Mesenchymal stem cell (in vitro differentiated cells and primary cell): Measurements from ENCODE around the gene COQ7.

Experiments
- DNase-seq: peaks from one replicate; pipeline ENCODE4 v3.0.0-alpha.2; 2013
- H2AFZ ChIP-seq: one replicate; pipeline ENCODE4 v1.6.1; 2013; ENCODE audit warnings: low read depth, mild to moderate bottlenecking, control low read depth, inconsistent platforms, low read length, moderate library complexity
- H2AK5ac ChIP-seq: 2 replicates; pipeline ENCODE4 v1.6.1; 2013; ENCODE audit warnings: low read length, moderate library complexity, mild to moderate bottlenecking, inconsistent platforms; ENCODE audit not compliant: severe bottlenecking
- H2BK120ac ChIP-seq: one replicate; pipeline ENCODE4 v1.6.1; 2013; ENCODE audit warnings: low read depth, mild to moderate bottlenecking, inconsistent platforms, low read length, moderate library complexity
- H2BK12ac ChIP-seq, 2 experiments: one replicate each; pipeline ENCODE4 v1.6.1; 2013; ENCODE audit warnings: inconsistent platforms in 2 of 2, low read length in 2 of 2, mild to moderate bottlenecking in 2 of 2, moderate library complexity in 2 of 2, control low read depth in 1 of 2
- H2BK15ac ChIP-seq: one replicate; pipeline ENCODE4 v1.6.1; 2013; ENCODE audit warnings: mild to moderate bottlenecking, low read depth, inconsistent platforms; ENCODE audit not compliant: poor library complexity, severe bottlenecking
- H2BK5ac ChIP-seq: 2 replicates; pipeline ENCODE4 v1.6.1; 2013; ENCODE audit warnings: low read depth, mild to moderate bottlenecking, low read length, control low read depth, inconsistent platforms; ENCODE audit not compliant: poor library complexity, severe bottlenecking
- H3K14ac ChIP-seq, 2 experiments: one replicate each; pipeline ENCODE4 v1.6.1; 2013; ENCODE audit warnings: inconsistent platforms in 2 of 2, low read length in 2 of 2, control low read depth in 1 of 2, mild to moderate bottlenecking in 1 of 2, moderate library complexity in 1 of 2
- H3K18ac ChIP-seq, 2 experiments: one replicate each; pipeline ENCODE4 v1.6.1; 2013; ENCODE audit warnings: inconsistent platforms in 2 of 2, low read length in 2 of 2, control low read depth in 1 of 2, low read depth in 1 of 2, mild to moderate bottlenecking in 1 of 2
- H3K23ac ChIP-seq, 2 experiments: one replicate each; pipeline ENCODE4 v1.6.1; 2013; ENCODE audit warnings: inconsistent platforms in 2 of 2, low read length in 2 of 2, mild to moderate bottlenecking in 2 of 2, moderate library complexity in 2 of 2, control low read depth in 1 of 2
- H3K27ac ChIP-seq: 2 replicates; pipeline ENCODE4 v1.5.1; 2013; ENCODE audit warnings: mild to moderate bottlenecking, moderate library complexity, low read length, control low read depth, inconsistent platforms; ENCODE audit not compliant: poor library complexity, severe bottlenecking
- H3K27me3 ChIP-seq, 2 experiments: 2 replicates each; pipeline versions ENCODE4 v1.6.1 to v1.7.0; 2013; ENCODE audit warnings: low read length in 2 of 2, mild to moderate bottlenecking in 2 of 2, moderate library complexity in 2 of 2, control low read depth in 1 of 2, inconsistent platforms in 1 of 2; ENCODE audit not compliant: control insufficient read depth in 1 of 2, insufficient read depth in 1 of 2
- H3K36me3 ChIP-seq, 2 experiments: 2 replicates each; pipeline versions ENCODE4 v1.6.1 to v1.7.0; 2013; ENCODE audit warnings: low read length in 2 of 2, control low read depth in 1 of 2, inconsistent platforms in 1 of 2, low read depth in 1 of 2, mild to moderate bottlenecking in 1 of 2; ENCODE audit not compliant: insufficient read depth in 2 of 2, control insufficient read depth in 1 of 2
- H3K4ac ChIP-seq, 2 experiments: one replicate each; pipeline ENCODE4 v1.6.1; 2013; ENCODE audit warnings: inconsistent platforms in 2 of 2, low read length in 2 of 2, mild to moderate bottlenecking in 2 of 2, moderate library complexity in 2 of 2, control low read depth in 1 of 2, low read depth in 1 of 2
- H3K4me1 ChIP-seq: 2 replicates; pipeline ENCODE4 v1.6.1; 2013; ENCODE audit warnings: low read depth, low read length, control low read depth; ENCODE audit not compliant: control insufficient read depth, insufficient read depth
- H3K4me2 ChIP-seq: 2 replicates; pipeline ENCODE4 v1.6.1; 2013; ENCODE audit warnings: low read length, mild to moderate bottlenecking, inconsistent platforms; ENCODE audit not compliant: poor library complexity, severe bottlenecking
- H3K4me3 ChIP-seq, 2 experiments: 2 replicates each; pipeline versions ENCODE4 v1.5.1 to v1.7.0; 2013; ENCODE audit warnings: low read length in 2 of 2, mild to moderate bottlenecking in 2 of 2, control low read depth in 1 of 2, low read depth in 1 of 2; ENCODE audit not compliant: insufficient read depth in 1 of 2
- H3K79me1 ChIP-seq: replicated peaks from 2 replicates; pipeline ENCODE4 v1.6.1; 2013; ENCODE audit warnings: mild to moderate bottlenecking, control low read depth, low read length, inconsistent platforms; ENCODE audit not compliant: poor library complexity, severe bottlenecking
- H3K9ac ChIP-seq: 2 replicates; pipeline ENCODE4 v1.7.0; 2013; ENCODE audit warnings: mild to moderate bottlenecking, low read length, moderate library complexity
- H3K9me3 ChIP-seq: 2 replicates; pipeline ENCODE4 v1.7.0; 2013; ENCODE audit warnings: mild to moderate bottlenecking, low read length; ENCODE audit not compliant: control insufficient read depth
- H4K8ac ChIP-seq: one replicate; pipeline ENCODE4 v1.6.1; 2013; ENCODE audit warnings: inconsistent platforms, mild to moderate bottlenecking, low read length, moderate library complexity
- H4K91ac ChIP-seq: one replicate; pipeline ENCODE4 v1.6.1; 2013; ENCODE audit warnings: mild to moderate bottlenecking, low read length, inconsistent platforms
- WGBS: methylation state at CpG from one replicate; pipeline ENCODE4 v1.1.7; 2013; ENCODE audit warnings: mixed read lengths; 5-methylcytosine and 5-hydroxymethylcytosine counted together

Gene COQ7

DNA sequence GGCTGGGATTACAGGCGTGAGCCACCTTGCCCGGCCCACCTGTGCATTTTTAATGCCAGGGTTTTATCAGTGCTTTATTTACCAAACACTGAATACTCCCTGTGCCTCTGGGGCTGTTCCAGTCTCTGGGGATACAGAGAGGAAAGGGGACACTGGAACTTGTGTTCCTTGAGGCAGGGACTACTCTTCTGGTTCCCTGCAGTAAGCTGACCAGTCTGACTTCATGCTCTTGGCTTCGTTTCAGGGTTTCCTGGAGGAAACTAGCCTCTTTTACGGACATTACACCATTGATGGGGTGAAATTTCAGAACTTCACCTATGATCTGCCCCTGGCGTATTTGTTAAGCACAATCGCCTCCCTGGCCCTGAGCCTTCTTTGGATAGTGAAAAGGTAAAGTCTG, 37.4 kb upstream of the COQ7 start:
- Histone ChIP-seq H2BK15ac (no peak overlapping the region), H3K4me2 (no peak overlapping the region), H2AFZ (no peak overlapping the region)

DNA sequence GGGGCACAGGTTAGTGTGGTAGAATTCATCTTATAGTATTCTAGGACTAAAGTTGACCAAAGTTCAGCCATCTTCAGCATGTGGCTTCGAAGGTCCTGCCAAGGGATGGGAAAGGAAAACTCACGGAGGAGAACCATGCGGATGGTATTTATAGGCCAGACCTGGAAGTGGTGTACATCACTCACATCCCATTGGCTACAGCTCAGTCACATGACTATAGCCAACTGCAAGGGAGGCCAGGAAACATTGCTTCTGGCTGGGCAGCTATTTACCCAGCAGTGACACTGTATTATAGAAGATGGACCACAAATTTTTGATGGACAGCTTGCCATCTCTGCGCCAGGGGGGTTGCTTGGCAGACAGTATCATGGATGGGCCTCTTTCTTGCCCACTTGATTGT, 35.7 kb upstream of the COQ7 start:
- no peak overlapping the region for H3K23ac ChIP-seq
- no peak for DNase-seq
- no peaks in the 10 kb centered on the region for H3K4me1 ChIP-seq
- H2AFZ ChIP-seq, result no peak overlapping the region
- H3K4me2 ChIP-seq, result no peak overlapping the region
- no peak overlapping the region for H2BK5ac ChIP-seq
- no peak overlapping the region for H2AK5ac ChIP-seq
- 72% methylated on average over 4 of the region's 4 CpGs for WGBS
- no peak overlapping the region for H3K4ac ChIP-seq
- H3K4me3 ChIP-seq, result no peak overlapping the region
- peaks cover 2% of the 10 kb centered on the region for H3K9me3 ChIP-seq
- H2BK15ac ChIP-seq, result no peak overlapping the region
- no peak overlapping the region for H2BK12ac ChIP-seq
- H3K18ac ChIP-seq, result peak overlapping the region in 1 of 2 experiments; percentile 34
- H4K91ac ChIP-seq, result no peak overlapping the region
- H3K27me3 ChIP-seq, result no peaks in the 10 kb centered on the region
- no peak overlapping the region for H4K8ac ChIP-seq
- H3K27ac ChIP-seq, result no peak overlapping the region
- no peak overlapping the region for H2BK120ac ChIP-seq
- no peaks in the 10 kb centered on the region for H3K79me1 ChIP-seq
- no peak overlapping the region for H3K14ac ChIP-seq
- no peak overlapping the region for H3K9ac ChIP-seq
- peaks cover 0 to 4% of the 10 kb centered on the region in 2 experiments for H3K36me3 ChIP-seq

More for the DNA sequence above, 37.4 kb upstream of the COQ7 start:
- no peak overlapping the region for H2BK12ac ChIP-seq
- no peak overlapping the region for H3K27ac ChIP-seq
- DNase-seq, result no peak
- H3K4me1 ChIP-seq, result no peaks in the 10 kb centered on the region
- H3K14ac ChIP-seq, result no peak overlapping the region
- H3K18ac ChIP-seq, result no peak overlapping the region
- no peak overlapping the region for H3K4me3 ChIP-seq
- no peaks in the 10 kb centered on the region for H3K79me1 ChIP-seq
- H3K36me3 ChIP-seq, result peaks cover 0 to 4% of the 10 kb centered on the region in 2 experiments
- H3K4ac ChIP-seq, result no peak overlapping the region
- no peak overlapping the region for H2AK5ac ChIP-seq
- WGBS, result 95% methylated on average over 6 of the region's 6 CpGs
- H4K8ac ChIP-seq, result no peak overlapping the region
- no peak overlapping the region for H4K91ac ChIP-seq
- H2BK5ac ChIP-seq, result no peak overlapping the region
- no peak overlapping the region for H2BK120ac ChIP-seq
- no peaks in the 10 kb centered on the region for H3K9me3 ChIP-seq
- no peaks in the 10 kb centered on the region for H3K27me3 ChIP-seq
- no peak overlapping the region for H3K23ac ChIP-seq
- no peak overlapping the region for H3K9ac ChIP-seq

DNA sequence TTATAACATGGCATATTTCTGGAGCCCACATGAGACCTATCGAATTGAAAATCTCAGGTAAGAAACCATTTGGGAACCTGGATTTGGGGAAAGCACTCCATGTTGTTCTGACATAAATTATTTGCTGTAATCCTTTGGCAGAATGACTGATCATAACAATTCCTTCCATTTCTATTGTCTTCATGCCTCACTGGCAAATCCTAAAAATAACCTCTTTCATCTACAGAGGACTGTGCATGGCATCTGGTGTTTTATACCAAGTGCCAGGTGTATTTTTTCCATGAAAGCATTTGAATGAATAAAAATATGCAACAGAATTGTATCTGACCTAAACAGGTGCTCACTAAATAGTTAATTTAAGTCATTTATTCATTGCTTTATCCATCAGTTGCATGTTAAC, 33.7 kb upstream of the COQ7 start:
- no peak overlapping the region for H3K27ac ChIP-seq
- H3K79me1 ChIP-seq, result no peaks in the 10 kb centered on the region
- no peak overlapping the region for H3K4me2 ChIP-seq
- DNase-seq, result no peak
- H3K18ac ChIP-seq, result no peak overlapping the region
- no peaks in the 10 kb centered on the region for H3K4me1 ChIP-seq
- no peak overlapping the region for H3K9ac ChIP-seq
- H3K36me3 ChIP-seq, result peaks cover 0 to 4% of the 10 kb centered on the region in 2 experiments
- no peak overlapping the region for H3K23ac ChIP-seq
- no peak overlapping the region for H3K4ac ChIP-seq
- WGBS, result 80% methylated on average over 1 of the region's 1 CpG
- H2AK5ac ChIP-seq, result no peak overlapping the region
- no peak overlapping the region for H4K91ac ChIP-seq
- H2BK12ac ChIP-seq, result no peak overlapping the region
- no peak overlapping the region for H4K8ac ChIP-seq
- H3K9me3 ChIP-seq, result peaks cover 3% of the 10 kb centered on the region
- no peak overlapping the region for H2AFZ ChIP-seq
- no peak overlapping the region for H2BK15ac ChIP-seq
- no peak overlapping the region for H2BK120ac ChIP-seq
- no peak overlapping the region for H3K14ac ChIP-seq
- H2BK5ac ChIP-seq, result no peak overlapping the region
- H3K27me3 ChIP-seq, result no peaks in the 10 kb centered on the region
- H3K4me3 ChIP-seq, result no peak overlapping the region

DNA sequence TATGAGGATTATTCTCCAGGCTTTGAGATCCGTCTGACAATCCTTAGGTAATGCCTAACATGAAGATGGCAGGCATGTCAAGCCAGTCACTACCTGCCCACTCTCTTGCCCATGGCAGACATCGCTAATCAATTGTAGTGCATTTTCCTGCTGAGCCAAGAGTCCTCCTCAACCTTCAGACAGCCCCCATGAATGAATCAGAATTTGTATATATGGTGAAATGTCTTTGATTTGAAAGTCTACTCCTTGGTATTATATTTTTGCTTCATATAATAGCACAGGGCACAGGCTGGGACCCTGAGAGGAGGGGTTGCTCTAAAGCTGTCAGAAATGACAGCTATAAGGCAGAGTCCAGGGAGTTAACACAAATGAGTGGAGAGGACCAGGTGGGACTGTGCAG, 27.0 kb upstream of the COQ7 start:
- 88% methylated on average over 1 of the region's 2 CpGs for WGBS
- no peaks in the 10 kb centered on the region for H3K79me1 ChIP-seq

More for the DNA sequence above, 27.0 kb upstream of the COQ7 start:
- H2BK12ac ChIP-seq, result no peak overlapping the region
- H3K23ac ChIP-seq, result no peak overlapping the region
- H3K14ac ChIP-seq, result no peak overlapping the region
- H3K27me3 ChIP-seq, result no peaks in the 10 kb centered on the region
- no peak overlapping the region for H3K4me2 ChIP-seq
- no peak overlapping the region for H4K8ac ChIP-seq
- no peak for DNase-seq
- no peak overlapping the region for H3K9ac ChIP-seq
- H2BK120ac ChIP-seq, result no peak overlapping the region
- H3K9me3 ChIP-seq, result peaks cover 7% of the 10 kb centered on the region
- no peak overlapping the region for H2AK5ac ChIP-seq
- no peaks in the 10 kb centered on the region for H3K4me1 ChIP-seq
- H3K4ac ChIP-seq, result no peak overlapping the region
- H2BK5ac ChIP-seq, result no peak overlapping the region
- peaks cover 0 to 6% of the 10 kb centered on the region in 2 experiments for H3K36me3 ChIP-seq
- no peak overlapping the region for H4K91ac ChIP-seq
- H2AFZ ChIP-seq, result no peak overlapping the region
- H3K27ac ChIP-seq, result no peak overlapping the region
- no peak overlapping the region for H3K18ac ChIP-seq
- H2BK15ac ChIP-seq, result no peak overlapping the region
- no peak overlapping the region for H3K4me3 ChIP-seq
